HG03095 (cell line): ENCODE measurements around the gene NCEH1.
A peak's percentile ranks its signal among the peaks of the same experiment; 100 is the strongest.

ENCODE experiments used
- ATAC-seq: cut with Tn5 transposase; IDR thresholded peaks from one replicate; pipeline ENCODE4 v1.9.1; 2021; ENCODE audit warnings: moderate library complexity; ENCODE audit not compliant: unreplicated experiment

The NCEH1 gene

GRCh38 chr3:172647080-172647479 lies 63.8 kb downstream of the NCEH1 start:
- no peak for ATAC-seq

- ATAC-seq, result no peak
Observed at GRCh38 chr3:172646439-172647015, 64.3 kb downstream of the NCEH1 start.

GRCh38 chr3:172644258-172644657 lies 66.6 kb downstream of the NCEH1 start:
- ATAC-seq, result no peak

- no peak for ATAC-seq
Observed at GRCh38 chr3:172643506-172644179, 67.2 kb downstream of the NCEH1 start.

DNA sequence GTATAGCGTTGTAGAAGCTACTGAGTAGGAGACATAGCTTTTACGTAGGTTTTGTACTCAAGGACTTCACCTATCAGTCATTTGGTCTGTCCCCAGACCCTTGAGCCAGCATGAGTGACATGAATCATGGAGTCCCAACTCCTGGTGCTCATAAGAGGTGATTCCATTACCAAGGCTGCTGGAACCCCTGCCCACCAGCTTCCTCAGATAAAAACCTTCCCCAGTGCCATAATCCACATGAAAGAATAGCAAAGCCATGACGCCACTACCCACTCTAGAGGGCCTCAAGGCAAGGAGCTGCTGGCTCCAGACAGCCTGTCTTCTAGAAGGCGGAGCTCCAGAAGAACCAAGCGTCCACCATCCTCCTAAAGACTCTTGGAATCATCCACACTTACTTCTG lies 69.6 kb downstream of the NCEH1 start:
- no peak for ATAC-seq

DNA sequence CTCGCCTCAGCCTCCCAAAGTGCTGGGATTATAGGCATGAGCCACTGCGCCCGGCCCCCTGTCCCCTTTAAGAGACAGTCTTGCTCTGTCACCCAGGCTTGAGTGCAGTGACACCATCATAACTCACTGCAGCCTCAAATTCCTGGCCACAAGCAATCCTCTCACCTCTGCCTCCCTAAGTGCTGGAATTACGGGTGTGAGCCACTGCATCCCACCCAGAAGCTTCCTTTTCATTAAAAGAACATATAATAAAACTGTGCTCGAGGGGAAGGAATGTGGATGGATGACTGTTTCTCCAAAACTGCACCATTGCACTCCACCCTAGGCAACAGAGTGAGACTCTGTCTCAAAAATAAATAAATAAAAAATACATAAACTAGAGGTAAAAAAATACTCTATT lies 70.1 kb downstream of the NCEH1 start:
- no peak for ATAC-seq

DNA sequence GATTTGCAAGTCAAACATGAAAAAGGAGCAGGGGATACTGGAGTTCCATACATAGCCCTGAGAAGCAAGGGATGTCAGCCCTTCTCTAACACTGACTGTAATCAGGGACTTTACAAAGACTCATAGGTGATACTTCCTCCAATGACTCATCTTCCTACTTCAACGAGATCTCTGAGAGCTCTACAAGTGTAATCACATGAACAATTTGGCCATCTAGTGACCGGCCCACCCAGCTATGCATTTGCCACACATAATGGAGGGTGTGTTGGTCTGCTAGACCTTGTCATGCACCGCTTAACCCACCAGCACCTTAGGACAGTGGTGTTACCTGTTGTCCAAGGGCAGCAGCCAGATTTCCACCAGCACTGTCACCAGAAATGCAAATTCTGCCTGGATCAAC lies 75.3 kb downstream of the NCEH1 start:
- peak; percentile 97 for ATAC-seq

GRCh38 chr3:172634948-172635347 lies 75.9 kb downstream of the NCEH1 start:
- ATAC-seq, result no peak

- ATAC-seq, result no peak
Observed at GRCh38 chr3:172630316-172630715, 80.6 kb downstream of the NCEH1 start.

GRCh38 chr3:172629470-172629869 lies 81.4 kb downstream of the NCEH1 start:
- no peak for ATAC-seq

- no peak for ATAC-seq
Observed at GRCh38 chr3:172627057-172627809, 83.6 kb downstream of the NCEH1 start.

DNA sequence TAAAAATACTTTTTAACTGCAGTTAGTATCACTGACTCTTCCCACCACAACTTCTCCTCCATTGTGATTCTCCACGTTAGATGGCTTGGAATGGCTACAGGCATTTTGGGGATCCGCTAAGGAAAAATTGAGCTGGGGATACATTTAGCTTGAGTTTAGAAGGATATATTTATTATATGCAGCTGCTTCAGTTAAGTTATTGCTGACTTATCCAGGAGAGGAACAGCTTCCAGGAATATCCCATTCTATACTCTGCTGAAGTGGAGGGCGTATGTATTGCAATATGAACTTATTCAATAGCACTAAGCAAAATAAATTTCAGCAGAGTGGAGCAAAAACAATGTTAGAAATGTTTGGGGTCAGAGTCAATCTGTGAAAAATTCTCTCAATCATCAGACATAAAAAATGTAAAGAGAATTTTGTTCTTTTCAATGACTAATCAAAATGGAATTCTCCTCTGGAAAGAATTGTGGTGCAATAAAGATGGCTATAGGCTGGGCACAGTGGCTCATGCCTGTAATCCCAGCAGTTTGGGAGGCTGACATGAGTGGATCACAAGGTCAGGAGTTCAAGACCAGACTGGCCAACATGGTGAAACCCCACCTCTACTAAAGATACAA lies 84.7 kb downstream of the NCEH1 start:
- no peak for ATAC-seq

DNA sequence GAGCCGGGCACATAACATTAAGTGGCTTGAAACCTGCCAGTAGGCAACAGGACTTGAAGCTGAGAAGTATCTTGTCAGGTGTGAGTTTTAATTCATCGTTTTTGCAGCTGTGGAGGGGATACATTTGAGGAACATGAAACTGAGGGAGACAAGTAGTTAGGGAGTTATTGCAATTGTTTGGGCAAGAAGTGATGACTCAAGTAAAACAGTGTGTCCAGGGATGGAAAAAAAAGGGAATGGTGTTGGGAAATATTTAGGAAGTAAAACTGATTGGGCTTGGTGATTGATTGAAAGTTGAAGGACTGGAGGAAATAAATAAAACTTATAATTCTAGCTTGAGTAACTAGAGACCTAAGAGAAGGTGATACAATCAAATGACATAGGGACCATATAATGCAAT lies 85.5 kb downstream of the NCEH1 start:
- ATAC-seq, result no peak

- ATAC-seq, result no peak
Observed at GRCh38 chr3:172624999-172625398, 85.9 kb downstream of the NCEH1 start.

GRCh38 chr3:172622916-172623700 lies 87.8 kb downstream of the NCEH1 start:
- no peak for ATAC-seq

DNA sequence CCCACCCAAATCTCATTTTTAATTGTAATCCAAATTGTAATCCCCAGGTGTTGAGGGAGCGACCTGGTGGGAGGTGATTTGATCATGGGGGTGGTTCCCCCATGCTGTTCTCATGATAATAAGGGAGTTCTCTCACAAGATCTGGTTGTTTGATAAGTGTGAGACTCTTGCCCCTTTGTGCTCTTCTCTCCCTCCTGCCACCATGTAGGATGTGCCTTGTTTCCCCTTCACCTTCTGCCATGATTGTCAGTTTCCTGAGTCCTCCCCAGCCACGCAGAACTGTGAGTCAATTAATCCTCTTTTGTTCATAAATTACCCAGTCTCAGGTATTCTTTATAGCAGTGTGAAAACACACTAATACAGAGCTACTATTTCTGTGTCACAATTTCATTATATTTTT lies 88.7 kb downstream of the NCEH1 start:
- no peak for ATAC-seq

GRCh38 chr3:172617976-172618375 lies 92.9 kb downstream of the NCEH1 start:
- ATAC-seq, result no peak

GRCh38 chr3:172617013-172617706 lies 93.7 kb downstream of the NCEH1 start:
- no peak for ATAC-seq

- no peak for ATAC-seq
Observed at GRCh38 chr3:172616031-172616461, 94.8 kb downstream of the NCEH1 start.

DNA sequence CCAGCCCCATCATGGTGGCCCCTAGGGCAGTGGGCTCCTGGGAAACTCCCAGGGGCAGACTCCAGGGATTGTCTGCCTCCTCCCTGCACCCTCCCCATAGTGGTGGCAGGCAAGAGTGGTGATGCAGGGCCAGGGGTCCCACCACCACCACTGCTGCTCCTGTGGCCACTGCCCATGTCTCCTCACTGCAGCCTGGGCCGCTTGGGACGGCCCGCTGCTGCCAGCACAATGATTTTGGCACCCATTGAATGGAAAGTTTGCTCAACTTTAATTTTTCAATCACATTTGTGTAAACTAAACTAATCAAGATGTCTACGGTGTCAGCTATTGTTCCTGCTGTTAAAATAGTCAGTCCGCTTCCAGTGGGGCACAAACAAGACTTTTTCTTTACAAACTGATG lies 95.6 kb downstream of the NCEH1 start:
- ATAC-seq, result no peak
